ENCODE results near the gene UTP3. TPM values are rescaled to one million over a fixed set of nuclear protein-coding genes. Genes with fewer than 3 reads are reported as not detected.

Gene UTP3
- total RNA-seq, 1 donor from 2014 or later: 27.2 TPM

DNA sequence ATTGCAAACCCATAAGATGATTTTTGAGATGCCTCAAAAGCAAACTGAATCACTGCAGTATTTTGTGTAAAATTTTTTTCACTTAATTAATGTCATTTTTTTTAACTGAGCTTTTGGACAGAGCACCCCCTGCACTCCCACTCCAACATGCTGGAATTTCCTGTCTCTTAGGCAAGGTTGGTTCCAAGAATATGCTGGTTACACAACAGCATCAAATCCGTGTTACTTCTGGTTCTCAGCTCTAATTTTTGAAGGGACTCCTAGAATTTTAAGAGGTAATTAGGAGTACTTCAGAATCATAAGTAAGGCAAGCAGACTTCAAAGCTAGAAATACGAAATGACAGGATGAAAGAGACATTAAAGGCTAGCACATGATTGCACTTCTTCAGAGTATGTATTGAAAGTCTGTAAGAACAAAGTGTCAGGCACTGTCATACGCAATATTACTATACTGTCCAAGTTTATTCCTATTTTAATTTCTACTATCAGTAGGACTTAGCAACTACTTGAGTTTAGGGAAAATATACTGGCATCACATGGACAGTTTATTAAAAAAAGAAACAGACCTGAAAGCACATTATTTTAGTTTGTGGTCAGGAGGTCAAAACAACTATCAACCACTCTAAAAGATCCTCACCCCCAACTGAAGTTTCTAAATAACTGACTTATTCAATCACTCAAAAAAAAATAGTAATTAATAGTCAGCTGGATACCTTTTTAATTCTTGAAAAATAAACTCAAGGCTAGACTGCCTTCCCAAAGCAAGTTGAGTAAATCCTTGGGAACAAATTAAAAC is 20.4 kb upstream of the UTP3 start:
- peaks cover 3% of the 10 kb centered on the region for H3K4me1 ChIP-seq
- H3K36me3 ChIP-seq: no peaks in the 10 kb centered on the region
- no peak overlapping the region for H3K4me3 ChIP-seq
- H3K27ac ChIP-seq: peak overlapping the region; percentile 24
- no peak for DNase-seq
- intact Hi-C loops (cut with DNase I): no loop called here
- TF ChIP-seq, protein P1, sequence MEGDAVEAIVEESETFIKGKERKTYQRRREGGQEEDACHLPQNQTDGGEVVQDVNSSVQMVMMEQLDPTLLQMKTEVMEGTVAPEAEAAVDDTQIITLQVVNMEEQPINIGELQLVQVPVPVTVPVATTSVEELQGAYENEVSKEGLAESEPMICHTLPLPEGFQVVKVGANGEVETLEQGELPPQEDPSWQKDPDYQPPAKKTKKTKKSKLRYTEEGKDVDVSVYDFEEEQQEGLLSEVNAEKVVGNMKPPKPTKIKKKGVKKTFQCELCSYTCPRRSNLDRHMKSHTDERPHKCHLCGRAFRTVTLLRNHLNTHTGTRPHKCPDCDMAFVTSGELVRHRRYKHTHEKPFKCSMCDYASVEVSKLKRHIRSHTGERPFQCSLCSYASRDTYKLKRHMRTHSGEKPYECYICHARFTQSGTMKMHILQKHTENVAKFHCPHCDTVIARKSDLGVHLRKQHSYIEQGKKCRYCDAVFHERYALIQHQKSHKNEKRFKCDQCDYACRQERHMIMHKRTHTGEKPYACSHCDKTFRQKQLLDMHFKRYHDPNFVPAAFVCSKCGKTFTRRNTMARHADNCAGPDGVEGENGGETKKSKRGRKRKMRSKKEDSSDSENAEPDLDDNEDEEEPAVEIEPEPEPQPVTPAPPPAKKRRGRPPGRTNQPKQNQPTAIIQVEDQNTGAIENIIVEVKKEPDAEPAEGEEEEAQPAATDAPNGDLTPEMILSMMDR (IDR thresholded peaks at IDR 0.05): no peak
- no peaks in the 10 kb centered on the region for H3K9me3 ChIP-seq
- H3K27me3 ChIP-seq: no peaks in the 10 kb centered on the region
- peak; percentile 68 for ATAC-seq

DNA sequence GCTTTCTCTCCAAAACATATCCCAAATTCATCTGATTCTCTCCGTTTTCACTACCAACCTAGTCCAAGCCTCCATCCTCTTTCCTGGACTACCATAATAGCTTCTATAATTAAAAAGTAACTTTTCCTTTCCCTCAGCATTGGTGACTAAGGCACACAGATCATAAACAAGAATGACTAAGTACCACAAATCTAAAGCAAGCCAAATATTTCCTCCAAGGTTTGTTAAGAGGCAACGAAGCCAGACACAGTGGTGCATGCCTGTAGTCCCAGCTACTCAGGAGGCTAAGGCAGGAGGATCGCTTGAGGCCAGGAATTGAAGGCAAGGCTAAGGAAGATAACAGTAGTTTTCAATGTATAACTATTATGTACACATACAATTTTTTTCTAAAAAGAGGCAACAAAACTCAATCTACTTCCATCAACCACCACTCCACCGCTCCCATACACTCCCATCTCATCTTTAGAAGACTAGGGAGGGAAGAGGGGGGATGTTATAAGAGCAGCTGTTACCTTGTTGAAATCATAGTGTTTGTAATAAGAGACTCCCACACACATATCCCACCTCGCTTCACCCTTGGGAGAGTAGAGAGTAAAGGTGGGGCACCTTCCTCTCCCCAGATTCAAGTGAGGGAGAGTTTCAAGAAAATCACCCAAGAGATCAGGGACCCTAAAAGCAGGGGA is 17.9 kb upstream of the UTP3 start:
- H3K4me1 ChIP-seq: peaks cover 3% of the 10 kb centered on the region
- H3K27ac ChIP-seq: no peak overlapping the region
- H3K4me3 ChIP-seq: no peak overlapping the region
- TF ChIP-seq, protein P1 (IDR thresholded peaks at IDR 0.05): no peak
- DNase-seq (no peak), ATAC-seq (no peak)
- H3K9me3 ChIP-seq: no peaks in the 10 kb centered on the region
- no peaks in the 10 kb centered on the region for H3K27me3 ChIP-seq
- H3K36me3 ChIP-seq: no peaks in the 10 kb centered on the region
- intact Hi-C loops (cut with DNase I): no loop called here

DNA sequence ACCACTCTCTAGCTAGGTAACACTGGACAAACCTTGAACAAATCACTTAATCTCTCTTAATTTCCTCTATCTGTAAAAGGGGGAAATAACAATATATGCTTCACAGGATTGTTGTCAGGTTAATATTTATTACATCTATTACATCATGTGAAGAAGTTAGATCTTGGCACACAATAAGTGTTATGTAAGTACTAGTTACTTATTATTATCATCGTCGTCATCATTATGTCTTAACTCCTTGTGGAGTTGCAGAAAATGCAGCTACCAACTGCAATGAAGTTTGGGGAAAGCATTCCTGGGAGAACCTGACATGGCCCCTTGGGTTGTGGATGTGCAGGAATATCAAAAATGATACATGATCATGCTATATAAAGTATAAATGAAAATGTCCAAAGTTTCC is 17.2 kb upstream of the UTP3 start:
- Histone ChIP-seq H3K4me1 (peaks cover 3% of the 10 kb centered on the region), H3K27ac (no peak overlapping the region), H3K27me3 (no peaks in the 10 kb centered on the region), H3K36me3 (no peaks in the 10 kb centered on the region), H3K9me3 (no peaks in the 10 kb centered on the region), H3K4me3 (no peak overlapping the region)
- TF ChIP-seq, protein P1 (IDR thresholded peaks at IDR 0.05): no peak
- ATAC-seq (no peak), DNase-seq (no peak)
- intact Hi-C loops (cut with DNase I): no loop called here

DNA sequence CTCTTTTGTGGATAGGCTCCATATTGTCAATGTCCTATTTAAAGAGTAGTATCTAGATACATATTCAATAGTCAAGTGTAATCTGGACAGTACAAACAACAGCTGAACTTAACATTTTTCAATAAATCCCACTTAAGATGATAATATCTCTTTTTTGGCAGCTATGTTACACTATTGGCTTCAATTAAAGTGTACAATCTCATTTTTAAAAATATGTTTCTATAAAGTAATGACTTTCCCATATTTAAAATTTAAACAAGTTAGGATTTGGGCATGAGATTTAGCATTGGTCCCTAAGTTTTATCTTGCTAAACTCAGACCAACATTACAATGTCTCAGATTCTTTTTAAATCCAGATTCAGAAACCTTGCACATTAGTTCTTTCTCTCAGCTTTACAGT is 14.1 kb upstream of the UTP3 start:
- no peak overlapping the region for H3K4me3 ChIP-seq
- no peaks in the 10 kb centered on the region for H3K9me3 ChIP-seq
- TF ChIP-seq, protein P1 (IDR thresholded peaks at IDR 0.05): no peak
- no peak overlapping the region for H3K27ac ChIP-seq
- DNase-seq: no peak
- intact Hi-C loops (cut with DNase I): no loop called here
- H3K36me3 ChIP-seq: no peaks in the 10 kb centered on the region
- no peaks in the 10 kb centered on the region for H3K27me3 ChIP-seq
- ATAC-seq: no peak
- H3K4me1 ChIP-seq: no peaks in the 10 kb centered on the region

DNA sequence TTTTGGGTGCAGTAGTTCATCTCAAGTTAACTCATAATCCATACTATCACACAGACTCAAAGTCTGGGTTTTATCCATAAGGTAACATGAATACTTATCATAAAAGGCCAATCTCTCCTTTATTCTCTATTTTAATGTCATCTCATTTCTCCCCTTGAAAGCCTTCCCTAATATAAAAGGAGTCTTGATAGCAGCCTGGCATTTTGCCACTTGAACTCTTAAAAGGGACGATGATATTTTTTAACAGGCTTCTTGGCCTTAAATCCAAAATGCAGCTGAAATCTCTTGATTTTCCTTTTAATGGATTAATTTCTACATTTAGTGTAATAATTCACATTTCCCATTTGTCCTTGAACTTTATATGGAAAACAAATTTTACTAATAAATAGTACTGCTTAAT is 13.6 kb upstream of the UTP3 start:
- DNase-seq (no peak), ATAC-seq (no peak)
- Histone ChIP-seq H3K27ac (no peak overlapping the region), H3K27me3 (no peaks in the 10 kb centered on the region), H3K9me3 (no peaks in the 10 kb centered on the region), H3K4me1 (no peaks in the 10 kb centered on the region), H3K36me3 (no peaks in the 10 kb centered on the region), H3K4me3 (no peak overlapping the region)
- TF ChIP-seq, protein P1 (IDR thresholded peaks at IDR 0.05): no peak
- intact Hi-C loops (cut with DNase I): no loop called here

Measured in upper lobe of right lung (tissue), 1 donor.